ENCODE measurements around the gene NDC1. TPM values are rescaled to one million over a fixed set of nuclear protein-coding genes. Genes with fewer than 3 reads are reported as not detected.
"Not testable (repeated sequence)": the region's sequence is repeated elsewhere in the genome, so short reads cannot be mapped to it uniquely, and the experiment has no call there.

Gene NDC1
- total RNA-seq (1 to 10 TPM; 3.0 to 7.5 (median 4.8) TPM), polyA plus RNA-seq (10 to 100 TPM in 1 of 3 donors, 1 to 10 TPM in 2; 4.3 to 12.1 (median 9.2) TPM)
- long read RNA-seq, donor 1, full-length matches to known transcripts: 2 of 3 reads
- long read RNA-seq, donor 1, partial matches to known transcripts: 0 of 3 reads
- long read RNA-seq, donor 1, other reads (novel, unspliced or antisense): 1 of 3 reads
- long read RNA-seq, donor 2, partial matches to known transcripts: 7 of 7 reads
- long read RNA-seq, donor 2, other reads (novel, unspliced or antisense): 0 of 7 reads

DNA sequence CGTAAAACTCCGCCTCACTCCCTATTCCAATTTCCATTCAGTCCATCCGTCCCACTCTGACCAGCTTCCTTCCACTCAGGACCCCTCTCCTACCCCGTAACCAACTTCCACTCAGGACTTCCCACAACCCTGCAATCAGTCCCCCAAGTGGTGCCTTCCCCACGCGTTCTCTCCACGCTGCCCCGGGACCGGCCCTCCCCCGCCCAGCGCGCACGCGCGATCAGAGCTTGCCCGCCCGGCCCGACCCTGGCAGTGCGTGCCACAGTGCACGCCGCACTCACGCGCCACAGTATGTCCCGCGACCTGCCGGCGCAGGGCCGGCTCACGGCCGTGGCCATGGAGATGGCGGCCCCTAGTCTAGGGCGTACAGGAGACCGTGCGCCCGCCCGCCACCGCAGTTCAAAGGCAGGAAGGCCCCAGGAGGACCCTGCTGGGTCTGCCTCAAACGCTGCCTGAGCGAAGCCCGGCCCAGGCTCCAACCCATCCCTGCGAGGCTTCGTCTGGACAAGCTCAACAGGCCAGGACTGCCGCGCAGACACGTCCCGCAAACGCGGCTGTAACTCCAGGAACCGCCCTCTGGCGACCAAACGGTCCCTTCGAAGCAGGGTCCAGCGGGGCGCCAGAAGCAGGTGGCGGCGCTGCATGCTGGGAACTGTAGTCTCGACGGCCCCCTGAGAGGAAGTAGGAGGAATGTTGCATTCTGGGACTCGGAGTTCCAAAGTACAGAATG lies at the start of gene NDC1:
TSS of gene NDC1 (minus strand) at position 373 of the 730 bp plus-strand sequence. CDS start at position 338, 35 bp downstream.
- Histone ChIP-seq H3K9me3 (peaks cover 1% of the 10 kb centered on the region), H3K36me3 (ENCODE audit: insufficient read depth in 1 of 2, low read depth in 1 of 2) (no peaks in the 10 kb centered on the region), H3K27ac (peak within 1 kb of the TSS; percentile 98), H3K27me3 (ENCODE audit: insufficient read depth in 3 of 3, low read length in 2 of 3) (no peaks in the 10 kb centered on the region), H3K4me3 (peak within 1 kb of the TSS; percentile 90), H3K4me1 (no peaks in the 10 kb centered on the region)
- intact Hi-C loops (cut with DNase I): no loop called here
- peak; percentile 89 to 95 for DNase-seq
- peak; percentile 96 to 98 (median 96) for ATAC-seq
- TF ChIP-seq, protein P1, sequence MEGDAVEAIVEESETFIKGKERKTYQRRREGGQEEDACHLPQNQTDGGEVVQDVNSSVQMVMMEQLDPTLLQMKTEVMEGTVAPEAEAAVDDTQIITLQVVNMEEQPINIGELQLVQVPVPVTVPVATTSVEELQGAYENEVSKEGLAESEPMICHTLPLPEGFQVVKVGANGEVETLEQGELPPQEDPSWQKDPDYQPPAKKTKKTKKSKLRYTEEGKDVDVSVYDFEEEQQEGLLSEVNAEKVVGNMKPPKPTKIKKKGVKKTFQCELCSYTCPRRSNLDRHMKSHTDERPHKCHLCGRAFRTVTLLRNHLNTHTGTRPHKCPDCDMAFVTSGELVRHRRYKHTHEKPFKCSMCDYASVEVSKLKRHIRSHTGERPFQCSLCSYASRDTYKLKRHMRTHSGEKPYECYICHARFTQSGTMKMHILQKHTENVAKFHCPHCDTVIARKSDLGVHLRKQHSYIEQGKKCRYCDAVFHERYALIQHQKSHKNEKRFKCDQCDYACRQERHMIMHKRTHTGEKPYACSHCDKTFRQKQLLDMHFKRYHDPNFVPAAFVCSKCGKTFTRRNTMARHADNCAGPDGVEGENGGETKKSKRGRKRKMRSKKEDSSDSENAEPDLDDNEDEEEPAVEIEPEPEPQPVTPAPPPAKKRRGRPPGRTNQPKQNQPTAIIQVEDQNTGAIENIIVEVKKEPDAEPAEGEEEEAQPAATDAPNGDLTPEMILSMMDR (IDR thresholded peaks at IDR 0.05): peak; percentile 23
- WGBS, 3 donors: 0% methylated on average over 47 to 59 of the region's 59 CpGs

GRCh38 chr1:53883600-53883999 lies 45.5 kb upstream of the NDC1 start:
- DNase-seq; ATAC-seq; H3K27me3 ChIP-seq (ENCODE audit: insufficient read depth in 3 of 3, low read length in 2 of 3); H3K4me3 ChIP-seq; H3K27ac ChIP-seq; intact Hi-C loops (cut with DNase I); H3K9me3 ChIP-seq; H3K4me1 ChIP-seq: not testable (repeated sequence)
- H3K36me3 ChIP-seq (ENCODE audit: insufficient read depth in 1 of 2, low read depth in 1 of 2): peaks cover 3 to 75% of the 10 kb centered on the region in 2 donors
- 92 to 97% (median 93%) methylated on average over 6 of the region's 6 CpGs for WGBS, 3 donors

GRCh38 chr1:53881853-53882252 lies 43.8 kb upstream of the NDC1 start:
- ATAC-seq; H3K27me3 ChIP-seq (ENCODE audit: insufficient read depth in 3 of 3, low read length in 2 of 3); H3K9me3 ChIP-seq; H3K27ac ChIP-seq; DNase-seq; H3K4me3 ChIP-seq; intact Hi-C loops (cut with DNase I); H3K4me1 ChIP-seq: not testable (repeated sequence)
- peaks cover 3 to 76% of the 10 kb centered on the region in 2 donors for H3K36me3 ChIP-seq (ENCODE audit: insufficient read depth in 1 of 2, low read depth in 1 of 2)
- 96 to 100% (median 98%) methylated on average over 2 of the region's 2 CpGs for WGBS, 3 donors

- ATAC-seq (no peak), DNase-seq (no peak)
- TF ChIP-seq, protein P1 (IDR thresholded peaks at IDR 0.05): peak; percentile 64
- Histone ChIP-seq H3K9me3 (no peaks in the 10 kb centered on the region), H3K36me3 (ENCODE audit: insufficient read depth in 1 of 2, low read depth in 1 of 2) (peaks cover 8 to 79% of the 10 kb centered on the region in 2 donors), H3K4me3 (no peak overlapping the region), H3K27ac (no peak overlapping the region), H3K27me3 (ENCODE audit: insufficient read depth in 3 of 3, low read length in 2 of 3) (no peaks in the 10 kb centered on the region), H3K4me1 (no peaks in the 10 kb centered on the region)
- intact Hi-C loops (cut with DNase I): loop anchor here (2.0 to 10.0 kb wide), 2 partner anchors 70 to 156 kb away; no protein-coding TSS in a partner anchor
- 51 to 58% (median 56%) methylated on average over 5 of the region's 5 CpGs for WGBS, 3 donors
Measured at GRCh38 chr1:53878492-53879105, 40.5 kb upstream of the NDC1 start.

DNA sequence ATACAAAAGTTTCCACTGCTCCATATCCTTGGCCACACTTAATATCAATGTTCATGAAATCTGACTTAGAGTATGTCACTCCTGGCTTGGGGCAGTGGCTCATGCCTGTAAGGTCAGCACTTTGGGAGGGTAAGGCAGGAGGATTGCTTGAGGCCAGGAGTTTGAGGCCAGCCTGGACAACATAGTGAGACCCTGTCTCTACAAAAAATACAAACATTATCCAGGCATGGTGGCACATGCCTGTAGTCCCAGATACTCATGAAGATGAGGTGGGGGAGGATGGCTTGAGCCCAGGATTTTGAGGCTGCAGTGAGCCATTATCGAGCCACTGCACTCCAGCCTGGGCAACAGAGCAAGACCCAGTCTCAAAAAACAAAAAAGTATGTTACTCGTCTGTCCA lies 37.1 kb upstream of the NDC1 start:
- ATAC-seq; H3K27ac ChIP-seq; H3K4me3 ChIP-seq; DNase-seq; H3K9me3 ChIP-seq; H3K4me1 ChIP-seq; H3K27me3 ChIP-seq (ENCODE audit: insufficient read depth in 3 of 3, low read length in 2 of 3): not testable (repeated sequence)
- intact Hi-C loops (cut with DNase I): loop anchor here in 1 of 2 donors (10.0 kb wide), 1 partner anchor 160 kb away; no protein-coding TSS in a partner anchor
- WGBS, 3 donors: 92 to 95% (median 94%) methylated on average over 2 of the region's 2 CpGs
- H3K36me3 ChIP-seq (ENCODE audit: insufficient read depth in 1 of 2, low read depth in 1 of 2): peaks cover 8 to 86% of the 10 kb centered on the region in 2 donors

Measured in psoas muscle (tissue), 8 donors.